ENCODE measurements around the gene LIPA. TPM values are rescaled to one million over a fixed set of nuclear protein-coding genes. Genes with fewer than 3 reads are reported as not detected.

The LIPA gene
- total RNA-seq, 4 donors from 2014 or later: 12.5 to 22.8 (median 18.0) TPM

- 65 to 67% methylated on average over 18 of the region's 18 CpGs for WGBS, 2 donors
- H3K4me3 ChIP-seq (ENCODE audit: low read depth, poor library complexity, severe bottlenecking): no peak overlapping the region
- no peak for DNase-seq (ENCODE audit: low spot score in 2 of 2)
- TF ChIP-seq POLR2A (IDR thresholded peaks at IDR 0.05): no peak
- intact Hi-C loops (cut with DNase I; ENCODE audit: low total_unique reads): no loop called here
These were observed 26.7 kb downstream of the LIPA start for GRCh38 chr10:89224739-89225443.

GRCh38 chr10:89221919-89222318 lies 29.7 kb downstream of the LIPA start:
- intact Hi-C loops (cut with DNase I; ENCODE audit: low total_unique reads): no loop called here
- WGBS, 2 donors: 36 to 43% methylated on average over 2 of the region's 2 CpGs
- TF ChIP-seq CTCF (IDR thresholded peaks at IDR 0.05) (no peak), POLR2A (IDR thresholded peaks at IDR 0.05) (no peak)
- no peak overlapping the region for H3K4me3 ChIP-seq (ENCODE audit: low read depth, poor library complexity, severe bottlenecking)
- no peak for DNase-seq (ENCODE audit: low spot score in 2 of 2)

GRCh38 chr10:89219513-89220218 lies 31.9 kb downstream of the LIPA start:
- intact Hi-C loops (cut with DNase I; ENCODE audit: low total_unique reads): loop anchor here (5.0 kb wide), 1 partner anchor 282 kb away; no protein-coding TSS in a partner anchor
- TF ChIP-seq CTCF (IDR thresholded peaks at IDR 0.05): no peak
- TF ChIP-seq POLR2A (IDR thresholded peaks at IDR 0.05): no peak
- DNase-seq (ENCODE audit: low spot score in 2 of 2): no peak
- 64 to 67% methylated on average over 4 of the region's 4 CpGs for WGBS, 2 donors
- H3K4me3 ChIP-seq (ENCODE audit: low read depth, poor library complexity, severe bottlenecking): no peak overlapping the region

GRCh38 chr10:89217057-89217990 lies 34.3 kb downstream of the LIPA start:
- WGBS, 2 donors: 7% methylated on average over 6 of the region's 6 CpGs
- intact Hi-C loops (cut with DNase I; ENCODE audit: low total_unique reads): loop anchor here (5.0 kb wide), 1 partner anchor 280 kb away; no protein-coding TSS in a partner anchor
- peak in 1 of 2 donors; percentile 46 for DNase-seq (ENCODE audit: low spot score in 2 of 2)
- no peak for TF ChIP-seq POLR2A (IDR thresholded peaks at IDR 0.05)
- peak in 1 of 3 donors; percentile 8 for TF ChIP-seq CTCF (IDR thresholded peaks at IDR 0.05)
- no peak overlapping the region for H3K4me3 ChIP-seq (ENCODE audit: low read depth, poor library complexity, severe bottlenecking)

- H3K4me3 ChIP-seq (ENCODE audit: low read depth, poor library complexity, severe bottlenecking): no peak overlapping the region
- WGBS, 2 donors: 94 to 99% methylated on average over 2 of the region's 2 CpGs
- no peak for DNase-seq (ENCODE audit: low spot score in 2 of 2)
- TF ChIP-seq CTCF (IDR thresholded peaks at IDR 0.05): no peak
- no peak for TF ChIP-seq POLR2A (IDR thresholded peaks at IDR 0.05)
- intact Hi-C loops (cut with DNase I; ENCODE audit: low total_unique reads): loop anchor here (5.0 kb wide), 1 partner anchor 279 kb away; no protein-coding TSS in a partner anchor
These were observed 35.5 kb downstream of the LIPA start for GRCh38 chr10:89216056-89216455.
